GM13977 (cell line): ENCODE results near the gene NRSN2.

ENCODE experiments used
- DNase-seq: peaks from one replicate; pipeline ENCODE4 v3.0.0; 2012; ENCODE audit warnings: low spot score
- CTCF ChIP-seq: IDR thresholded peaks from 2 replicates; pipeline ENCODE4 v1.5.1; 2012; ENCODE audit warnings: mild to moderate bottlenecking, control low read depth; ENCODE audit not compliant: insufficient read depth; ENCODE audit errors: extremely low read depth, missing control alignments
- in situ Hi-C: fragments of 300-500 bp; cut with MboI; formaldehyde crosslinking; loops from one replicate; pipeline ENCODE4 v1.12.0; 2022; ENCODE audit warnings: low sequenced_read_pairs, low pct_unique_long_range_greater_than_20kb, mixed read lengths, inconsistent platforms; ENCODE audit not compliant: unreplicated experiment

Gene NRSN2

DNA sequence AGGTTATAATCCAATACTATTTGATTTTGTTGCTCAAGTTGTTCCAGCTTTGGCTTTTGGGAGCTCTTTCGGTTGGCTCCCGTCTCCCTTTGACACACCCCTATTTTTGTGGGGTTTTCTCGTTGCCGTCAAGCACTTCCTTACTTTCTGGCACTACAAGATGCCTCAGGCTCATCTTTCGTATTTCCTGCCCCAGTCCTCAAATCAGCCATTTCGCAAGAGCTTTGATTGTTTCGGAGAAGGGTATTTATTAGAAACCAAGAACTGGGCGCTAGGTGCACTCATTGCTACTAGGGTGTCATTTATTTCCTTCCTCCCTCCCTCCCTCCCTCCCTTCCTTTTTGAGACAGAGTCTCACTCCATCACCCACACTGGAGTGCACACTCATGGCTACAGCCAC, 34.8 kb upstream of the NRSN2 start:
- in situ Hi-C loops = no loop called here
- no peak for DNase-seq
- no peak for TF ChIP-seq CTCF

DNA sequence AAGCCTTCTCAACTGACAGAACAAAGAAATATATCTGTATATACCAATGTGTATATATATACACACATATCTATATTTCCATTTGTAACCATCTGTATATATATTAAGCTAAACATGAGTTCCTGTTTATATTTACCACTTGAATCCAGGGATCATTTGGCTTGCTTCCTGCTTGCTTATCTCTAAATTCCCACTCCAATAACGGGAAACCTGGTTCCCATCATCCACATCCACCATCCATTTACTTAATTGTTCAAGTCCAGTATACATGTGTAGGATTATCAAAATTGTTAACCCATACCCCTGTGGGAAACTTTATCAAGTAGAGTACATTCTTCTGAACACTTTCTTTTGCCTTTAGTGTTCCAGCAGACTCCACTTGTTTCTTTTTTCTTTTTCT, 34.0 kb upstream of the NRSN2 start:
- DNase-seq = no peak
- no peak for TF ChIP-seq CTCF
- in situ Hi-C loops = no loop called here

GRCh38 chr20:313402-313801, 33.5 kb upstream of the NRSN2 start:
- DNase-seq = no peak
- in situ Hi-C loops = no loop called here
- no peak for TF ChIP-seq CTCF

DNA sequence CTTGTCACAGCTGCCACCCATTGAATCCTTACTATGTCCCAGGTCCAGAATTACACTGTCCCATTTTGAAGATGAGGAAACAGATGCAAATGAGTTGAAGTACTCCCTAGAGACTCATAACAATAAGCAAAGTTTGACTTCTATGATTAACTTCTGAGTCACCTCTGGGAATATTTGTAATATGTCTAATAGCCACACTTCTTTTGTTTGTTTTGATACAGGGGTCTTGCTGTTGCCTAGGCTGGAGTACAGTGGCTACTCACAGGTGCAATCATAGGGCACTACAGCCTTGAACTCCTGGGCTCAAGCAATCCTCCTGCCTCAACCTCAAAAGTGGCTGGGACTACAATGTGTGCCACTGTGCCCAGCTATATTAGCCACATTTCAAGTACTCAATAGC, 33.0 kb upstream of the NRSN2 start:
- no peak for TF ChIP-seq CTCF
- in situ Hi-C loops = no loop called here
- no peak for DNase-seq

- in situ Hi-C loops = no loop called here
- no peak for TF ChIP-seq CTCF
- DNase-seq = no peak
These were observed 30.4 kb upstream of the NRSN2 start for GRCh38 chr20:316316-317068.

GRCh38 chr20:324177-325044, 22.5 kb upstream of the NRSN2 start:
- peak; percentile 95 for DNase-seq
- in situ Hi-C loops = no loop called here
- TF ChIP-seq CTCF = no peak
